HepG2 (cell line): ENCODE results near the gene NCKAP1. TPM values are rescaled to one million over a fixed set of nuclear protein-coding genes. Genes with fewer than 3 reads are reported as not detected.
A peak's percentile ranks its signal among the peaks of the same experiment; 100 is the strongest.

Experiments used
- ARID2 ChIP-seq: sonication (generic); formaldehyde crosslinking; IDR thresholded peaks from 2 replicates; pipeline ENCODE4 v1.8.1; 2022; ENCODE audit warnings: mild to moderate bottlenecking, missing genetic modification reagents, borderline replicate concordance
- BORCS8-MEF2B ChIP-seq: sonication (generic); formaldehyde crosslinking; IDR thresholded peaks from 2 replicates; pipeline ENCODE4 v1.8.0; 2022; ENCODE audit warnings: mild to moderate bottlenecking, missing genetic modification reagents
- CBFB ChIP-seq: sonication (generic); formaldehyde crosslinking; IDR thresholded peaks from 2 replicates; pipeline ENCODE4 v1.4.0; 2020; ENCODE audit warnings: missing genetic modification reagents
- CHD2 ChIP-seq: IDR thresholded peaks from 2 replicates; pipeline ENCODE4 v1.6.1; 2011; ENCODE audit warnings: low read depth, low read length, improper control_type of control experiment
- DZIP1 ChIP-seq: sonication (generic); formaldehyde crosslinking; IDR thresholded peaks from 2 replicates; pipeline ENCODE4 v1.5.0; 2020; ENCODE audit warnings: mild to moderate bottlenecking, missing genetic modification reagents
- ELF4 ChIP-seq: sonication (generic); formaldehyde crosslinking; IDR thresholded peaks from 2 replicates; pipeline ENCODE4 v1.5.0; 2020; ENCODE audit warnings: missing genetic modification reagents, mild to moderate bottlenecking, moderate library complexity, borderline replicate concordance
- FOXA1 ChIP-seq, 2 experiments: fragments of 450-650 bp in 1 of 2; sonication (generic) in 1 of 2; formaldehyde crosslinking in 1 of 2; IDR thresholded peaks; 2 replicates each; pipeline versions ENCODE4 v1.4.0 to v1.6.1; 2016 to 2020; ENCODE audit warnings: missing genetic modification reagents in 1 of 2
- FOXK2 ChIP-seq: fragments of 450-650 bp; IDR thresholded peaks from 2 replicates; pipeline ENCODE4 v1.6.1; 2016
- HMG20A ChIP-seq: IDR thresholded peaks from 2 replicates; pipeline ENCODE4 v1.6.1; 2016; ENCODE audit warnings: borderline replicate concordance
- NFYB ChIP-seq: sonication (generic); formaldehyde crosslinking; IDR thresholded peaks from 2 replicates; pipeline ENCODE4 v1.4.0; 2020; ENCODE audit warnings: missing genetic modification reagents
- RFX3 ChIP-seq: IDR thresholded peaks from 2 replicates; pipeline ENCODE4 v1.6.1; 2016; ENCODE audit warnings: missing biosample characterization, missing genetic modification reagents
- RNF2 ChIP-seq: fragments of 450-650 bp; conservative IDR thresholded peaks from 2 replicates; pipeline ENCODE4 v1.6.1; 2016; ENCODE audit warnings: low read depth
- RXRA ChIP-seq: sonication (generic); formaldehyde crosslinking; IDR thresholded peaks from 2 replicates; pipeline ENCODE4 v1.5.1; 2020; ENCODE audit warnings: missing genetic modification reagents
- YY1 ChIP-seq: IDR thresholded peaks from 2 replicates; pipeline ENCODE4 v1.6.1; 2011; ENCODE audit warnings: low read length, low read depth, moderate library complexity, mild to moderate bottlenecking; ENCODE audit not compliant: insufficient read depth, insufficient replicate concordance
- ZFP41 ChIP-seq: sonication (generic); formaldehyde crosslinking; IDR thresholded peaks from 2 replicates; pipeline ENCODE4 v1.4.0; 2020; ENCODE audit warnings: mild to moderate bottlenecking, missing genetic modification reagents, borderline replicate concordance
- ZKSCAN8 ChIP-seq: IDR thresholded peaks from 2 replicates; pipeline ENCODE4 v1.6.1; 2016; ENCODE audit warnings: borderline replicate concordance, missing genetic modification reagents, missing compliant biosample characterization
- ZNF296 ChIP-seq: sonication (generic); formaldehyde crosslinking; conservative IDR thresholded peaks from 2 replicates; pipeline ENCODE4 v1.5.0; 2020; ENCODE audit warnings: mild to moderate bottlenecking, missing genetic modification reagents
- ZNF33B ChIP-seq: sonication (generic); formaldehyde crosslinking; IDR thresholded peaks from 2 replicates; pipeline ENCODE4 v1.5.1; 2020; ENCODE audit warnings: mild to moderate bottlenecking, missing genetic modification reagents
- ZNF367 ChIP-seq: sonication (generic); formaldehyde crosslinking; IDR thresholded peaks from 2 replicates; pipeline ENCODE4 v1.4.0; 2020; ENCODE audit warnings: missing genetic modification reagents, borderline replicate concordance
- ZNF451 ChIP-seq: sonication (generic); formaldehyde crosslinking; IDR thresholded peaks from 2 replicates; pipeline ENCODE4 v1.5.0; 2020; ENCODE audit warnings: mild to moderate bottlenecking, missing genetic modification reagents
- ZNF605 ChIP-seq: sonication (generic); formaldehyde crosslinking; IDR thresholded peaks from 2 replicates; pipeline ENCODE4 v1.8.0; 2022; ENCODE audit warnings: mild to moderate bottlenecking, missing genetic modification reagents
- ZNF639 ChIP-seq: conservative IDR thresholded peaks from 2 replicates; pipeline ENCODE4 v1.6.1; 2018; ENCODE audit warnings: missing genetic modification reagents
- ZNF713 ChIP-seq: sonication (generic); formaldehyde crosslinking; IDR thresholded peaks from 2 replicates; pipeline ENCODE4 v1.4.0; 2020; ENCODE audit warnings: mild to moderate bottlenecking, missing genetic modification reagents
- ZNF841 ChIP-seq: sonication (generic); formaldehyde crosslinking; IDR thresholded peaks from 2 replicates; pipeline ENCODE4 v1.8.1; 2023; ENCODE audit warnings: missing genetic modification reagents, borderline replicate concordance
- ZNF850 ChIP-seq: sonication (generic); formaldehyde crosslinking; conservative IDR thresholded peaks from 2 replicates; pipeline ENCODE4 v1.9.0; 2021; ENCODE audit warnings: mild to moderate bottlenecking, missing genetic modification reagents
- polyA plus RNA-seq, 8 experiments: library from polyadenylated mRNA; depleted of rRNA in 3 of 8; stranded (reverse) in 7 of 8; unstranded in 1 of 8; fragments of >200 nt; fragmentation: Illumina TruSeq in 4 of 8; extraction: Trizol in 4 of 8; gene quantifications; 2 replicates each; pipeline versions ENCODE4 v1.2.1 to v1.2.3, GENCODE V29; 2011 to 2016; ENCODE audit warnings: low read depth in 4 of 8, missing spikeins in 1 of 8, mixed read lengths in 1 of 8; ENCODE audit not compliant: insufficient read depth in 1 of 8
- total RNA-seq, 5 experiments: library from RNA; depleted of rRNA; stranded (reverse); fragments of >200 nt; fragmentation: Illumina TruSeq; extraction: Trizol; gene quantifications; 2 replicates each; pipeline ENCODE4 v1.2.3, GENCODE V29; 2016; ENCODE audit warnings: low read depth in 1 of 5
- TF ChIP-seq, protein P1 (sequence below): sonication (generic); formaldehyde crosslinking; IDR thresholded peaks from 2 replicates; pipeline ENCODE4 v1.9.0; 2021; ENCODE audit warnings: missing genetic modification reagents, borderline replicate concordance

NCKAP1 gene
- total and polyA plus RNA-seq, 2 of the 13 experiments (the other 11 are each of a cell fraction or from before 2014, with no cell fraction given), result 72.1 to 96.3 TPM

DNA sequence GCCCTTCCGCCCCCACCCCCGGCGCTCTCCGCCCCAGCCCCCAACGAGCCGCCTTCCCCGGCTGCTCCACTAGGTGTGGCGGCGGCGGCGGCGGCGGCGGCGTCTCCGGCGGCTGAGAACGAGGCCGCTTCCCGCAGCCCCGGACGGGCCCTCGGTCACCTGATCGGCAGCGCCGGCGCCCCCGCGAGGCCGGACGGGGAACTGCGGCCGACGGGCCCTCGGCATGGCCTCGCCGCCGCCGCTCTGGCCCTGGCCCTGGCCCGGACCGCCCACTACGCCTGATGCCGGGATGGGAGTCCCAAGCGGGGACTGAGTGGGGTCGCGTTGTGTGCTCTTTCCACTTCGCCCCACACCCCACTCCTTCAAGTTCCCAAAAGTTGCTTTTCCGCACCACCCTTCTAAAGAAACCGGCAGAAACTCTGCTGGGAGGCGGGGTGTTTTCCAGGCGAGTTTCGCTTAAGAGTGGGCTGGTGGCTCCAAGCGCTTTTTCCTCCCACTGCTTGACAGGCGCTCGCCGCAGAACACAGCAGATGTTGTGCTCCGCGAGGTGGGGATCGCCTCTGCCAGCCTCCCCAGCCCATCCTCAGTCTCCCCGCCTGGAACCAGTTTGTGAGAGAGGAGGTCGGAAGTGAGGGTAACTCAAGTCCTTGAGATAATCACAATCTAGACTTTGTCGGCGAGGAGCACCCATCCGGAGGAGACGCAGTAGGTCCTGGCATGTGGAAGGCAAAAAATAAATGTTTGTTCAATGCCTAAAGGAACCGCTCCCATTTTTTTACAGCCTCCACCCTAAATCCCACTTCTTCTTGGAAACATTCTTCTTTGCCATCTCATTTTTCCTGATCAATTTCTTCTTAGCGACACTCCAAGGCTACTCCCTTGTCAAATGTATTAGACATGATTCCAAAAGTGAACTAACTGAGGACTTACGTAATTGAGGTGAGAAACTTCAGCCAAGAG lies at the start of gene NCKAP1 (continued):
- TF ChIP-seq CHD2, result no peak
- TF ChIP-seq DZIP1 (CRISPR knock-in tag), result no peak
- TF ChIP-seq CBFB (CRISPR knock-in tag), result no peak
- TF ChIP-seq RNF2, result peak; percentile 61; the same call in 1 of the 2 replicates
- TF ChIP-seq ZNF713, result no peak
- no peak for TF ChIP-seq ZFP41 (CRISPR knock-in tag)
- TF ChIP-seq ZNF451 (CRISPR knock-in tag), result no peak; the same call in 1 of the 2 replicates
- TF ChIP-seq ZNF850 (CRISPR knock-in tag), result no peak
- TF ChIP-seq NFYB, result no peak; the same call in 1 of the 2 replicates
- 0 out of 2 replicates have a peak, but pooled peaks have one; percentile 82 for TF ChIP-seq ZNF841
- peak; percentile 61; the same call in 1 of the 2 replicates for TF ChIP-seq ZNF605 (CRISPR knock-in tag)
- no peak for TF ChIP-seq FOXA1 (IDR thresholded peaks at IDR 0.05)
- TF ChIP-seq FOXA1 (CRISPR knock-in tag; IDR thresholded peaks at IDR 0.05), result no peak
- no peak for TF ChIP-seq FOXK2
- no peak for TF ChIP-seq ELF4 (CRISPR knock-in tag)
- no peak for TF ChIP-seq RXRA (CRISPR knock-in tag)
- TF ChIP-seq, protein P1, sequence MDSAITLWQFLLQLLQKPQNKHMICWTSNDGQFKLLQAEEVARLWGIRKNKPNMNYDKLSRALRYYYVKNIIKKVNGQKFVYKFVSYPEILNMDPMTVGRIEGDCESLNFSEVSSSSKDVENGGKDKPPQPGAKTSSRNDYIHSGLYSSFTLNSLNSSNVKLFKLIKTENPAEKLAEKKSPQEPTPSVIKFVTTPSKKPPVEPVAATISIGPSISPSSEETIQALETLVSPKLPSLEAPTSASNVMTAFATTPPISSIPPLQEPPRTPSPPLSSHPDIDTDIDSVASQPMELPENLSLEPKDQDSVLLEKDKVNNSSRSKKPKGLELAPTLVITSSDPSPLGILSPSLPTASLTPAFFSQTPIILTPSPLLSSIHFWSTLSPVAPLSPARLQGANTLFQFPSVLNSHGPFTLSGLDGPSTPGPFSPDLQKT, result no peak
- TF ChIP-seq RFX3 (CRISPR knock-in tag), result no peak
- TF ChIP-seq ZNF639, result peak; percentile 72; the same call in 1 of the 2 replicates
- TF ChIP-seq ARID2 (CRISPR knock-in tag), result no peak; the same call in 1 of the 2 replicates
- TF ChIP-seq ZNF367, result no peak; the same call in 1 of the 2 replicates
- no peak for TF ChIP-seq ZKSCAN8 (CRISPR knock-in tag)
- TF ChIP-seq YY1, result peak; percentile 80
- TF ChIP-seq HMG20A (CRISPR knock-in tag), result no peak
- no peak for TF ChIP-seq BORCS8-MEF2B
- no peak for TF ChIP-seq ZNF296 (CRISPR knock-in tag)
- no peak; the same call in 1 of the 2 replicates for TF ChIP-seq ZNF33B (CRISPR knock-in tag)
